HUES6 (cell line): ENCODE measurements around the gene CHMP1A.

Experiments used
- H3K27ac ChIP-seq: 2 replicates; pipeline ENCODE4 v1.7.0; 2013; ENCODE audit warnings: low read depth, mild to moderate bottlenecking, low read length, inconsistent platforms
- H3K27me3 ChIP-seq: 2 replicates; pipeline ENCODE4 v1.6.1; 2013; ENCODE audit warnings: low read length; ENCODE audit not compliant: control insufficient read depth, insufficient read depth
- H3K36me3 ChIP-seq: 2 replicates; pipeline ENCODE4 v1.6.1; 2013; ENCODE audit warnings: low read length; ENCODE audit not compliant: control insufficient read depth, insufficient read depth
- H3K4me1 ChIP-seq: 2 replicates; pipeline ENCODE4 v1.6.1; 2013; ENCODE audit warnings: low read length; ENCODE audit not compliant: control insufficient read depth, insufficient read depth
- H3K4me3 ChIP-seq: 2 replicates; pipeline ENCODE4 v1.5.1; 2013; ENCODE audit warnings: low read depth, low read length
- H3K9ac ChIP-seq: one replicate; pipeline ENCODE4 v1.6.1; 2013; ENCODE audit warnings: mild to moderate bottlenecking, low read length
- H3K9me3 ChIP-seq: 2 replicates; pipeline ENCODE4 v1.6.1; 2013; ENCODE audit warnings: low read depth, low read length; ENCODE audit not compliant: control insufficient read depth, insufficient read depth

Gene CHMP1A

DNA sequence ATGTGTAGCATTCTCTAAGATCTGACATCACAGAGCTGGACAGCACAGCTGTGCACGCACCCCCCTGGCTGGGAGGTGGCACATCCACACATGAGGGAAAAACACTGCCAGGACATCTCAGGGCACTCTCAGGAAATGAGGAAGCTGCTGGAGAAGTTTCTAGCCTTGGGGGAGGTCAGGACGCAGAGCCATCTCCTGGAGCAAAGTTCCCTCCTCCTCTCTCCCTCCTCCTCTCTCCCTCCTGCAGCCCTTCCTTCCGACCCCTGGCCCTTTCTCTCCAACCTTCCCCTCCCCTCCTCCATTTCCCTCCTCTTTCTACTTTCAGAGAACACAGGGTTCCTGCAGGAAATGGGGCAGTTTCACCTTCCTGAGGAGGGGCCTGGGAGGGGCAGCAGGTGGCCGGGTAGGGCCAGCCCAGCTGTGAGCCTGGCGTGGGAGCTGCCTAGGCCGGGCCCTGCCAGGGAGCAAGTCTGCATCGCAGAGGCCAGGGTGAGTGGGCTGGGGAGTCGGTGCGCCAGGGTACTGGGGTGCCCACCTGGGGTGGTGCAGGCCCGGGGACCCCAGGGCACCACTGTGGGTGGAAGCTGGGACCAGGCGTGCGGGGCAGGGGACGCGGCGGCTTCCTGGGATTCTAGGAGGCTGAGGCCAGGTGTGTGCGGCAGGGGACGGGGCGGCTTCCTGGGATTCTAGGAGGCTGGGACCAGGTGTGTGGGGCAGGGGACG, 44.1 kb downstream of the CHMP1A start, which contains the start of gene DPEP1:
Gene DPEP1, plus strand, starts transcription at position 412 of the 723 bp plus-strand sequence. CDS start 16,769 bp downstream, outside the sequence.
- no peak within 1 kb of the TSS for H3K27ac ChIP-seq
- H3K4me3 ChIP-seq = no peak within 1 kb of the TSS
- peaks cover 9% of the 10 kb centered on the region; the same call in 1 of the 2 replicates for H3K4me1 ChIP-seq

DNA sequence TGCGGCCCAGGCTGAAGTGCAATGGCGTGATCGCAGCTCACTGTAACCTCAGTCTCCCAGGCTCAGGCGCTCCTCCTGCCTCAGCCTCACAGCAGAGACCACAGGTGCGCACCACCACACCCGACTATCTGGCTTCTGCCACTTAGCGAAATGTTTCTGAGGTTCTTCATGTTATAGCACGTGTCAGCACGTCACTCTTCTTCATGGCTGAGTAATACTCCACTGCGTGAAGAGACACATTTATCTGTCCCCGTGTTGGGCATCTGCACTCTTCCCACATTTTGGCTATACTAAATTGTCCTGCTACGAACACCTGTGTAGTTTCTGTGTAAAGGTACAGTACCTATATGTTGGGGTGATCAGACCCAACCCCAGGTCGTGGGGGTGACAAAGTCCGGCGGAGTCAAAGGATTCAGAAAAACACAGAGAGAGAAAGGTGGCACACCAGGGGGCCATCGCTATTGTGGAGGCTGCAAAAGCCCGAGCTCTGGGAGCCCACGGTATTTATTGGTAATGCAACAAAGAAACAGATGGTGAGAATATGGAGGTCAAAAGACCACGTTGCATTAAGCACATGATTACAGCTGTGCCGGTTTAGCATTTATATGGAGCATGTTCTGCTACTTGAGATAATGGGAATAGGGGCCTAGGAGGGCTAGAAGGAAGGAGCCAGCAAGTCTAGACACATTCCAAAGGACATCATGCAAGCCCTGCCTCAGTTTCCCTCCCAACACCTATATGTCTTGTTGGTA, 44.9 kb downstream of the CHMP1A start:
- H3K4me3 ChIP-seq = no peak overlapping the region
- no peak overlapping the region for H3K9ac ChIP-seq
- no peak overlapping the region for H3K27ac ChIP-seq
- H3K27me3 ChIP-seq = no peaks in the 10 kb centered on the region
- no peaks in the 10 kb centered on the region for H3K9me3 ChIP-seq
- peaks cover 9% of the 10 kb centered on the region; the same call in 1 of the 2 replicates for H3K4me1 ChIP-seq
- H3K36me3 ChIP-seq = no peaks in the 10 kb centered on the region

More for the DNA sequence above, 44.1 kb downstream of the CHMP1A start, which contains the start of gene DPEP1:
- Histone ChIP-seq H3K9ac (no peak within 1 kb of the TSS), H3K36me3 (no peaks in the 10 kb centered on the region), H3K9me3 (no peaks in the 10 kb centered on the region), H3K27me3 (no peaks in the 10 kb centered on the region)

DNA sequence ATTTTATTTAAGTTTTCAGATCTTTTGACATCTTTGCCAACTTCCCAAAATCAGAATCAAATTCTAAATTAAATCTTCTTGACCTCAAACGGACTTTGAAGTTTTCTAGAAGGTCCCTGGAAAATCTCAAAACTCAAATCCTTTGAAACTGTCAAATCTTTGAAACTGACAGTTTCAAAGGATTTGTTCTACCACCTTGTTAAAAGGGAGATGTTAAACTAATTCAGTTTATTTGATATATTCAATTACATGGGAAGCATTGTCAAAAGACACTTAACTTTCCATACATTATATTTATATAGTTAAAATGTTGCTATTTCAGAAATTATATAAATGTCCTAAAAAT, 47.4 kb downstream of the CHMP1A start:
- Histone ChIP-seq H3K9ac (no peak overlapping the region), H3K4me1 (peaks cover 9% of the 10 kb centered on the region; the same call in 1 of the 2 replicates), H3K27me3 (no peaks in the 10 kb centered on the region), H3K4me3 (no peak overlapping the region), H3K9me3 (no peaks in the 10 kb centered on the region), H3K27ac (no peak overlapping the region), H3K36me3 (no peaks in the 10 kb centered on the region)

DNA sequence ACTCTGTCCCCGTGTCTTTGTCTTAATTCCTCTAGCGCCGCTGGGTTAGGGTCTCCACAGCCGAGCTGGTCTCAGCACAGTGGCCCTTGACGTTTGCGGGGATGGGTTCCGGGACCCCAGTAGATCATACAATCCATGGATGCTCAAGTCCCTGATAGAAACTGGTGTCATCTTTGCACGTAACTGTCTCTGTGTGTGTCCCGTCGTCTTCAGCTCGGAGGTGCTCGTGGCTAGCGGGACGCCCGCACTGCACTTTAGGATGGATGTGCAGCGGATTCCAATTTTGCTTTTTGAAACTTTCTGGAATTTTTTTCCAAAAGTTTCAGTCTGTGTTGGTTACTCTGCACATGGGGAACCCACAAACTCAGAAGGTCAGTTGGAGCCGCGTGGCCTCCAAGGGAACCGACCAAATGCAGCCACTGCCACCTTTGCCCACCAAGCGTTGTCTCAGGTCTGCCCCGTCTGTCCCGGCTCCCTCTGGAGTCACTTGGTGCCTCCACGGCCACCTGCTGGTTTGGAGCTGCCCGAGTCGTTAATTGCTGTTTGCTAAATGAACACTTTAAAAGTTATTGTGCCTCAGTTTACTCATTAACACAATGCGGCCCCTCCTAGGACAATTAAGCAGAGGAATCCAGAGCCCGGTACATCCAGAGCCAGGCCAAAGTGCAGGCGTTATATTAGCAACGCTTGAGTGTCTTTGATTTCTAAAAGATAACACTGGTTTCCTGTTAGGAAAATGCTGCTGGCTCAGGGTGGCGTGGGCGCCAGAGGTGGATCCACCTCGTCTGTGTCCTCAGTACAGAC, 49.4 kb downstream of the CHMP1A start:
- Histone ChIP-seq H3K4me3 (no peak overlapping the region), H3K9ac (no peak overlapping the region), H3K4me1 (peaks cover 3% of the 10 kb centered on the region; the same call in 1 of the 2 replicates), H3K36me3 (no peaks in the 10 kb centered on the region), H3K27me3 (no peaks in the 10 kb centered on the region), H3K9me3 (no peaks in the 10 kb centered on the region), H3K27ac (no peak overlapping the region)

DNA sequence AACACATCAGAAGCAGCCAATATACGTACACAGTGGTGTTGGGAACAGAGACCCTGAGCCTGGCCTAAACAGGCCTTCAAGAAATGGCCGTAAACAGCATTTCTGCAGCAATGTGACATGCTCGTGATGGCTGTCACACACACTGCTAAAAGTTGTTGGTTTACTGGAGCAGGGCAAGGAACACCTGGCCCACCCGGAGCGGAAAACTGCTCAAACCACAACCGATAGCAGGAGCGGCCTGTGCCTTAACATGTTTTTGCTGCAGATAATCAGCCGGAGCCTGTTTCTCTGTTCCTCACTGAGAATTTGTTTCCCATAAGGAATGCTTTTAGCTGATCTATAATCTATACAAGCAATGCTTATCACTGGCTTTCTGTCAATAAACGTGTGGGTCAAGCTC, 50.1 kb downstream of the CHMP1A start:
- Histone ChIP-seq H3K36me3 (no peaks in the 10 kb centered on the region), H3K27me3 (no peaks in the 10 kb centered on the region), H3K9me3 (no peaks in the 10 kb centered on the region), H3K4me3 (no peak overlapping the region), H3K27ac (no peak overlapping the region), H3K9ac (no peak overlapping the region), H3K4me1 (peaks cover 6% of the 10 kb centered on the region; the same call in 1 of the 2 replicates)

DNA sequence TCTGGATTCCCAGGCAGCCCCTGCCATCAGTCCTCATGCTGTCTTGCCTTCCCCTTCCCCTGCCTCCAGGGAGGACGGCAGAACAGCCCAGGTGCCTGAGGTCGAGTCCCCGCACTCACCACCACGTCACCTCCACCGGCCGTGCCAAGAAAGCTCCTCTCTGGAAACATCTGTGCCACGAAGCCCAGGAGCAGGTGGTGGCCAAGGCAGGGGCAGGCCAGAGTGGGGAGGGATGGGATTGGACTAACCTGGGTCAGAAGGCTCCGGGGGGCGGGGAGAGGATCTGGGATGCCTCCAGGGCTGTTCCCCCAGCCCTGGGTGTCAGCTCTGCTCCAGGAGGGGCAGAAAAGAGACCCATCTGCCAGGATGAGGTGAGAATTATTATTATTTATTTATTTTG, 51.5 kb downstream of the CHMP1A start:
- Histone ChIP-seq H3K27me3 (no peaks in the 10 kb centered on the region), H3K4me3 (no peak overlapping the region), H3K36me3 (no peaks in the 10 kb centered on the region), H3K9me3 (no peaks in the 10 kb centered on the region), H3K27ac (no peak overlapping the region), H3K4me1 (peaks cover 13% of the 10 kb centered on the region; the same call in 1 of the 2 replicates), H3K9ac (no peak overlapping the region)

DNA sequence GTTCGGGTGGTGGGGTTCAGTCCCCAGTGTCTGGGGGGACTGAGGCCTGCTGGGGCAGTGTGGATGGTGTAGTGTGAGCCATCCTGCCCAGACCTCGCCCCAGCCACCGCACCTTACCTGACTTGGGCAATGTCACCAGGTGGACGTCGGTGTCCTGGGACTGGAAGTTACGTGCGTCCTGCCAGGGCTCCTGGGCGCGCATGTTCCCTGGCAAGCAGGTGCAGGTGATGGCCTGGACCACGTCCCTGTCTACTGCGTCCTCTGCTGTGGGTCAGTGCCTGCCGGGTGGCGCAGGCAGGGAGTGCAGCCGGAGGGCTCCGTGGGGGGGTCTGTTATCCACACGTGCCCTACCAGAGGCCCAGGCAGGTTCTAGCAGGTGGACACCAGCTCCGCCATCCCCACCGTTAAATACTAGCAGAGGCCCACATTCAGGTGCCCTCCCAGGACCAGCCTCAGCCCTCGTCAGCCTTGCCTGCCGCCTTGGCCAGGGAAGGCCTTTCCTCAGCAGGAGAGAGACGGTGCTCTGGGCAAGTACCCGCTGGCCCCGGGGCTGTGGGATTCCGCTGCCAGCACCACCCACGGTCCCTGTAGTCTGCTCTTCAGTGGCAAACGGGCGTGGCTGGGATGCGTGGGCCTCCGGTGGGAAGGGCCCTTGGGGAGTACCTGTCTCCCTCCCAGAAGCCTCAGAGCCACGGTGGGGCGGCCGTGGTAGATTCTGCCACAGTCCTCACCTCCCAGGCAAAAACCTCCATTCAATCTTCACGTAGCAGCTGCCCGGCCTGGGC, 52.1 kb downstream of the CHMP1A start:
- Histone ChIP-seq H3K27ac (no peak overlapping the region), H3K9ac (no peak overlapping the region), H3K4me1 (peaks cover 13% of the 10 kb centered on the region; the same call in 1 of the 2 replicates), H3K27me3 (no peaks in the 10 kb centered on the region), H3K9me3 (no peaks in the 10 kb centered on the region), H3K36me3 (no peaks in the 10 kb centered on the region), H3K4me3 (no peak overlapping the region)

DNA sequence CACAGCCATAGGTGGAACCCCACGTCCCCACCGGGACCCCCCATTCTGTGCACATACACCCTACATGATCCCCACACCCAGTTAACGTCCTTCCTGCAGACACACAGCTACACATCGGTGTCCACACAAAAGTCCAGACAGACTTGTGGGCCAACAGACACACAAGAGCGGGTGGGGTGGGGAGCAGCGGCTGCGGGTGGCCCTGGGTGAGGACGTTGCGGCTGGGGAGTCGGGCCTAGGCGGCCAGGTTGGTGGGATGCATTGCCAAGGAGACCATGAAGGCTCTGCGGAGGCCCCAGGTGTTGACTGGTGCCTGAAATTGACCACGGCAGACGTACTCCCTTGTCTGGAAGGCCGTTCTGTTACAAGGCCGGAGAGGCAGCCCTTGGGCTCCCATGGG, 52.7 kb downstream of the CHMP1A start:
- H3K36me3 ChIP-seq = no peaks in the 10 kb centered on the region
- no peak overlapping the region for H3K27ac ChIP-seq
- no peaks in the 10 kb centered on the region for H3K9me3 ChIP-seq
- peaks cover 14% of the 10 kb centered on the region; the same call in 1 of the 2 replicates for H3K4me1 ChIP-seq
- no peak overlapping the region for H3K4me3 ChIP-seq
- H3K27me3 ChIP-seq = no peaks in the 10 kb centered on the region
- no peak overlapping the region for H3K9ac ChIP-seq

DNA sequence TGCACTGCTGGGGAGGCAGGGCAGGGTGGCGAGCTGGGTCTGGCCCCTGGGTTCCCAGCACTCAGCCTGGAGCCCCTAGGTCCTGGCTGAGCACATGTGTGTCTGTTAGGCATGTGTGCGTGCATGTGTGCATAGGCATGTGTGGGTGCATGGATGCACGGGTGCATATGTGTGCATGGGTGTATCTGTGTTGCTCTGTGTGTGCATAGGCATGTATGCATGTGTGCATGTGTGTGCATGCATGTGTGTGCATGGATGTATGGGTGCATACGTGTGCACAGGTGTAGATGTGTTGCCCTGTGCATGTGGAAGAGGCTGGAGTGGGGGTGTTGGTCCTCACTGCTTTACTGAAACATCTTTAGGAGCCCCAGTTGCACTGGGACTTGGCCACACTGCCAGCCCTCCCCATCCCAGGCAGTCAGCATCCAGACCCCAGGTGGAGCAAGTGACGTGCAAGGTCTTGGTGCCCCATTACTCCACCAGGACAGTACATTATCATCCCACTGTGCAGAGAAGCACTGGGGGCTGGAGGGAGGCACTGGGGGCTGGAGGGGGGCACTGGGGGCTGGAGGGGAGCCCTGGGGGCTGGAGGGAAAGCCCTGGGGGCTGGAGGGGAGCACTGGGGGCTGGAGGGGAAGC, 54.4 kb downstream of the CHMP1A start:
- H3K27me3 ChIP-seq = no peaks in the 10 kb centered on the region
- no peaks in the 10 kb centered on the region for H3K36me3 ChIP-seq
- H3K9ac ChIP-seq = no peak overlapping the region
- H3K27ac ChIP-seq = no peak overlapping the region
- H3K4me1 ChIP-seq = peaks cover 18% of the 10 kb centered on the region; the same call in 1 of the 2 replicates
- no peaks in the 10 kb centered on the region for H3K9me3 ChIP-seq
- no peak overlapping the region for H3K4me3 ChIP-seq
